ENCODE measurements around the gene ADD3.

Gene ADD3

DNA sequence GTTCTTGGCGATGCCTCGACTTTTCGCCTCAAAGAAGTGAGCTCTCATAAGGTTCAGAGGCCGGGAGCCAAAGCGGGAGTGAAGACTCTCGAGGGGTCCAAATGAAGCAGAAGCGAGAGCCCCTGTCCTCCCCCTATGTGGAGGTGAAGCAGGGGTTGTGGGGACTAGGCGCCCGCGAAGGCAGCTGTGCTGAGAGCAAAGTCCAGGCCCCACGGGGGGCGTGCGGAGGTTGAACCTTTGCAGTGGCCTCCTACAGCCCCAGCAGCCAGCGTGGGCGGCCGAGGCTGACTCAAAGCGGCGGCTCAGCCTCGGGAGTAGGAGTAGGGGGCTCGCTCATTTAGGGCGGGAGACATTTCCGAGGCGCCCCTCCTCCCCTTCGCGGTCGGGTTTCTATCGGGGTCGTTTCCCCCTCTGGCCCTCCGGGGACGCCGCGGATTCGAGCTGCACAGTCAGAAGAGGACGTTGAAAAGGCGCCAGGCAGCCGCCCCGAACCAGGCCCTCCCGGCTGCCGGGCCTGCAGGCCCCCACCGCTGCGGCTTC is 553 bp upstream of the ADD3 start:
- Histone ChIP-seq H4K20me1 (ENCODE audit: insufficient read depth, low read length, poor library complexity, severe bottlenecking) (peaks cover 37% of the 10 kb centered on the region), H3K4me3 (ENCODE audit: low read length, poor library complexity, severe bottlenecking) (peak overlapping the region; percentile 80), H3K36me3 (ENCODE audit: insufficient read depth, low read length) (no peaks in the 10 kb centered on the region), H3K9me2 (replicated peaks; ENCODE audit: low read depth, low read length) (no peaks in the 10 kb centered on the region), H3K4me1 (ENCODE audit: insufficient read depth, low read length, poor library complexity, severe bottlenecking) (peaks cover 51% of the 10 kb centered on the region), H3K27me3 (ENCODE audit: insufficient read depth, low read length, poor library complexity, severe bottlenecking) (no peaks in the 10 kb centered on the region), H3F3A (ENCODE audit: low read depth) (no peaks in the 10 kb centered on the region), H3K4me2 (ENCODE audit: low read depth, low read length, poor library complexity, severe bottlenecking) (peak overlapping the region; percentile 81), H3K79me2 (ENCODE audit: insufficient read depth, low read length) (peaks cover 39% of the 10 kb centered on the region), H2AFZ (ENCODE audit: low read length) (peak overlapping the region; percentile 95), H3K9ac (ENCODE audit: low read depth, low read length, poor library complexity, severe bottlenecking) (peak overlapping the region; percentile 79), H3K9me3 (ENCODE audit: insufficient read depth, low read depth, low read length) (no peaks in the 10 kb centered on the region)
- TF ChIP-seq, protein P1, sequence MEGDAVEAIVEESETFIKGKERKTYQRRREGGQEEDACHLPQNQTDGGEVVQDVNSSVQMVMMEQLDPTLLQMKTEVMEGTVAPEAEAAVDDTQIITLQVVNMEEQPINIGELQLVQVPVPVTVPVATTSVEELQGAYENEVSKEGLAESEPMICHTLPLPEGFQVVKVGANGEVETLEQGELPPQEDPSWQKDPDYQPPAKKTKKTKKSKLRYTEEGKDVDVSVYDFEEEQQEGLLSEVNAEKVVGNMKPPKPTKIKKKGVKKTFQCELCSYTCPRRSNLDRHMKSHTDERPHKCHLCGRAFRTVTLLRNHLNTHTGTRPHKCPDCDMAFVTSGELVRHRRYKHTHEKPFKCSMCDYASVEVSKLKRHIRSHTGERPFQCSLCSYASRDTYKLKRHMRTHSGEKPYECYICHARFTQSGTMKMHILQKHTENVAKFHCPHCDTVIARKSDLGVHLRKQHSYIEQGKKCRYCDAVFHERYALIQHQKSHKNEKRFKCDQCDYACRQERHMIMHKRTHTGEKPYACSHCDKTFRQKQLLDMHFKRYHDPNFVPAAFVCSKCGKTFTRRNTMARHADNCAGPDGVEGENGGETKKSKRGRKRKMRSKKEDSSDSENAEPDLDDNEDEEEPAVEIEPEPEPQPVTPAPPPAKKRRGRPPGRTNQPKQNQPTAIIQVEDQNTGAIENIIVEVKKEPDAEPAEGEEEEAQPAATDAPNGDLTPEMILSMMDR (conservative IDR thresholded peaks at IDR 0.05; ENCODE audit: low read length) = no peak
- TF ChIP-seq EZH2phosphoT487 (IDR thresholded peaks at IDR 0.05; ENCODE audit: borderline replicate concordance) = no peak

DNA sequence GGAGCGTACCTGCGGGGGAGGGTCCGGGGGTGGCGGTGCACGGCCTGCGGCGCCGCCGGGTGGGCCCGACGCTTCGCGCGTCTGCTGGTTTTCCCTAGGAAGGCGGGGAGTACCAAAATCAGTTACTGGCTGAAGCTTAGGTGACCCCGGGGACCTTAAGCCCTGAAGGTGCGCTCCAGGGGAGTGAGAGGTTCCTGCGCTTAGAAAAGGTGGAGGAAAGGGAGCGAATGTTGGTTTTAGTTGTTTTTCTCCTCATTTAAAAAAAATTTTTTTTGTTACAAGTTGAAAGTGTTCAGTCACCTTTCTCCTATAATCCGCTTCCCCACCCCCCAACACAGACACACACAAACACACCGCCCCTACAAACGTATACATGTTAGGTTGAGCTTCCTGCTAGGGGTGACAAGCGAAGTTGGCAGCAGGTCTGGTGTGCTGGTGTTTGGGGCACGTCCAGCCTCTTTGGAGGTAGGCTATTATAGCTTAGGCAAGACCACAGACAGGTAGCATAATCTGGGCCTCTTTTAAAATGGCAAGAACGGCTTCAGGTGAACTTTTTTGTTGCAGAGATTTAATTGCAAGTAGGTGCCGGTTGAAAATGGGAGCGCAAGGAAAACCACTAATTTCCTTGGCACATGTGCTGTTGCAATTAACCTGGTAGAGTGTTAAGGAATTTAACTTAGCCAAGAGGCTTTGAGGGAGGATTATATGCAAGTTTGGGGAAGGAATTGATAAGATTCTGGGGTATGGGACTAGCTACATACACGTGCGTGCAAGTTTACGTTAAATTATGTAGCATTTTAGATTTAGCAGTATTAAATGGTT is 945 bp downstream of the ADD3 start:
- Histone ChIP-seq H3K79me2 (ENCODE audit: insufficient read depth, low read length) (peaks cover 54% of the 10 kb centered on the region), H3K9me2 (replicated peaks; ENCODE audit: low read depth, low read length) (no peaks in the 10 kb centered on the region), H4K20me1 (ENCODE audit: insufficient read depth, low read length, poor library complexity, severe bottlenecking) (peaks cover 50% of the 10 kb centered on the region), H3K9me3 (ENCODE audit: insufficient read depth, low read depth, low read length) (no peaks in the 10 kb centered on the region), H3K4me1 (ENCODE audit: insufficient read depth, low read length, poor library complexity, severe bottlenecking) (peaks cover 66% of the 10 kb centered on the region), H3K9ac (ENCODE audit: low read depth, low read length, poor library complexity, severe bottlenecking) (peak overlapping the region; percentile 89), H3K4me2 (ENCODE audit: low read depth, low read length, poor library complexity, severe bottlenecking) (peak overlapping the region; percentile 88), H3F3A (ENCODE audit: low read depth) (no peaks in the 10 kb centered on the region), H3K4me3 (ENCODE audit: low read length, poor library complexity, severe bottlenecking) (peak overlapping the region; percentile 80), H2AFZ (ENCODE audit: low read length) (peak overlapping the region; percentile 83), H3K27me3 (ENCODE audit: insufficient read depth, low read length, poor library complexity, severe bottlenecking) (no peaks in the 10 kb centered on the region), H3K36me3 (ENCODE audit: insufficient read depth, low read length) (no peaks in the 10 kb centered on the region)
- no peak for TF ChIP-seq EZH2phosphoT487 (IDR thresholded peaks at IDR 0.05; ENCODE audit: borderline replicate concordance)

DNA sequence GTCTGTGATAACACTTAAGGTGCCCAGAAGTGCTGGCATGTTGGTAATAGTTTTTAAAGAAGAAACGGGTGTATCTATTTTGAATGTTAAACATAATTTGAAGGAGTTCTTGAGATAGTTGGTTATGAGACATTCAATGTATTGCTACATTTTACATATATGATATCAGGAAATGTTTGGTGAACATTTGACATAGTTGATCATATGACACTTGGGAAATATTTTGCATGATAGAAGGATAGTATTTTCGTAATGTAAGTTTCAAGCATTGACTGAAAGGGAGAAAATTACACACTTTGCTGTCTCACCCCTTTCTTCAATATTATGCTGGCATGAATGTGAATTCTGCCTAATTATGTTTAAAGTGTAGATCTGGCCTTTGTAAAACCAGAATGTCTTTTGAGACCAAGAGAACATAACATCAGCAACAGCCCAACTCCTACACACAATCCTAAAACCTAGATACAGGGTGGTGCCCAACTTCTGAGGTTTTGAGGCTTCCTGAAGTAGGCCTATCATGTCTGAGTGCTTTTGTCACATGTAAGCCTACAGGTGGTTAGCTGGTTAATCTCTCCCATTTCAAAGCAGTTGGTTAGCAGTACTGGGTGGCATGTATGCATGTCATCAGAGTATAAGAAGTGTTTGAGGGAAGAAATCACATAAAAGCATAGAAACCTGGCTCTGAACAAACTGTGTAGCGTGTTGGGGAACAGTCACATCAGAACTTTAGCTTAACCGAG is 2.1 kb downstream of the ADD3 start:
- peaks cover 65% of the 10 kb centered on the region for H3K79me2 ChIP-seq (ENCODE audit: insufficient read depth, low read length)
- no peaks in the 10 kb centered on the region for H3K9me3 ChIP-seq (ENCODE audit: insufficient read depth, low read depth, low read length)
- H3K4me3 ChIP-seq (ENCODE audit: low read length, poor library complexity, severe bottlenecking) = peak overlapping the region; percentile 80
- H3K9ac ChIP-seq (ENCODE audit: low read depth, low read length, poor library complexity, severe bottlenecking) = peak overlapping the region; percentile 89
- no peaks in the 10 kb centered on the region for H3F3A ChIP-seq (ENCODE audit: low read depth)
- peaks cover 73% of the 10 kb centered on the region for H3K4me1 ChIP-seq (ENCODE audit: insufficient read depth, low read length, poor library complexity, severe bottlenecking)
- H3K36me3 ChIP-seq (ENCODE audit: insufficient read depth, low read length) = no peaks in the 10 kb centered on the region
- H4K20me1 ChIP-seq (ENCODE audit: insufficient read depth, low read length, poor library complexity, severe bottlenecking) = peaks cover 56% of the 10 kb centered on the region
- no peaks in the 10 kb centered on the region for H3K27me3 ChIP-seq (ENCODE audit: insufficient read depth, low read length, poor library complexity, severe bottlenecking)
- no peak overlapping the region for H2AFZ ChIP-seq (ENCODE audit: low read length)
- peak overlapping the region; percentile 88 for H3K4me2 ChIP-seq (ENCODE audit: low read depth, low read length, poor library complexity, severe bottlenecking)
- H3K9me2 ChIP-seq (replicated peaks; ENCODE audit: low read depth, low read length) = no peaks in the 10 kb centered on the region
- TF ChIP-seq EZH2phosphoT487 (IDR thresholded peaks at IDR 0.05; ENCODE audit: borderline replicate concordance) = no peak
- TF ChIP-seq, protein P1 (conservative IDR thresholded peaks at IDR 0.05; ENCODE audit: low read length) = no peak
